T-helper 1 cell treated with Interleukin-12 subunit alpha and Interleukin-12 subunit beta and Interleukin-4 antibody, amounts not matched to agents 30 μg/mL and 1 μg/mL, for 36 hours (primary cell): ENCODE data around the gene NDUFA6.
"Not testable (repeated sequence)": the region's sequence is repeated elsewhere in the genome, so short reads cannot be mapped to it uniquely, and the experiment has no call there.

Source experiments
- H3K27ac Mint-ChIP-seq: one replicate; pipeline ENCODE4 v1.8.0; 2021; ENCODE audit warnings: mild to moderate bottlenecking, mixed read lengths
- H3K27me3 Mint-ChIP-seq: one replicate; pipeline ENCODE4 v1.8.0; 2021; ENCODE audit warnings: low read depth, mixed read lengths
- H3K36me3 Mint-ChIP-seq: one replicate; pipeline ENCODE4 v1.8.0; 2021; ENCODE audit warnings: low read depth, mixed read lengths
- H3K4me1 Mint-ChIP-seq: one replicate; pipeline ENCODE4 v1.8.0; 2021; ENCODE audit warnings: low read depth, mixed read lengths
- H3K4me3 Mint-ChIP-seq: one replicate; pipeline ENCODE4 v1.8.0; 2021; ENCODE audit warnings: mild to moderate bottlenecking, moderate library complexity, mixed read lengths
- H3K9me3 Mint-ChIP-seq: one replicate; pipeline ENCODE4 v1.8.0; 2021; ENCODE audit warnings: mixed read lengths

The NDUFA6 gene

GRCh38 chr22:42090596-42091454 is at the start of gene NDUFA6:
NDUFA6 (minus strand) TSS chr22:42090772; CDS start chr22:42090744, 28 bp downstream.
- H3K4me3 Mint-ChIP-seq: peak within 1 kb of the TSS; percentile 96
- H3K27ac Mint-ChIP-seq: peak within 1 kb of the TSS; percentile 99
- H3K27me3 Mint-ChIP-seq: no peaks in the 10 kb centered on the region
- H3K36me3 Mint-ChIP-seq: peaks cover 30% of the 10 kb centered on the region
- H3K9me3 Mint-ChIP-seq: no peaks in the 10 kb centered on the region
- H3K4me1 Mint-ChIP-seq: peaks cover 28% of the 10 kb centered on the region

DNA sequence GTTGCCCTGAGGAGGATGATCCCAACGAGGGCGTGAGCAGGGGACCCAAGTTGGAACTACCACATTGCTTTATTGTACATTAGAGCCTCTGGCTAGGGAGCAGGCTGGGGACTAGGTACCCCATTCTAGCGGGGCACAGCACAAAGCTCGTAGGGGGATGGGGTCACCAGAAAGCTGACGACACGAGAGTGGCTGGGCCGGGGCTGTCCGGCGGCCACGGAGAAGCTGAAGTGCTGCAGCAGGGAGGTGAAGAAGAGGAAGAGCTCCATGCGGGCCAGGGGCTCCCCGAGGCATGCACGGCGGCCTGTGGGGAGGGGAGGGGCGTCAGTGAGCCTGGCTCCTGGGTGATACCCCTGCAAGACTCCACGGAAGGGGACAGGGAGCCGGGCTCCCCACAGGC is 49.6 kb upstream of the NDUFA6 start:
- not testable (repeated sequence) for H3K9me3 Mint-ChIP-seq, H3K4me1 Mint-ChIP-seq, H3K27ac Mint-ChIP-seq, H3K27me3 Mint-ChIP-seq, H3K4me3 Mint-ChIP-seq
- H3K36me3 Mint-ChIP-seq: peaks cover 14% of the 10 kb centered on the region

GRCh38 chr22:42139508-42139907 is 48.9 kb upstream of the NDUFA6 start:
- H3K27ac Mint-ChIP-seq, H3K27me3 Mint-ChIP-seq, H3K4me3 Mint-ChIP-seq, H3K9me3 Mint-ChIP-seq, H3K4me1 Mint-ChIP-seq: not testable (repeated sequence)
- peaks cover 12% of the 10 kb centered on the region for H3K36me3 Mint-ChIP-seq

DNA sequence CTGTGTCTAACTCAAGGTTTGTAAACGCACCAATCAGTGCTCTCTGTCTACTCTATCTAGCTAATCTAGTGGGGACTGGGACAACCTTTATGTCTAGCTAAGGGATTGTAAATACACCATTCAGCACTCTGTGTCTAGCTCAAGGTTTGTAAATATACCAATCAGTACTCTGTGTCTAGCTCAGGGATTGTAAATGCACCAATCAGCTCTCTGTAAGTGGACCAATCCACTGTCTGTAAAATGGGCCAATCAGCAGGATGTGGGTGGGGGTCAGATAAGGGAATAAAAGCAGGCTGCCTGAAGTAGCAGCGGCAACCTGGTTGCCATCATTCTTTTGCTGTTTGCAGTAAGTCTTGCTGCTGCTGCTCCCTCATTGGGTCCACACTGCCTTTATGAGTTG is 48.4 kb upstream of the NDUFA6 start:
- H3K4me3 Mint-ChIP-seq: no peak overlapping the region
- no peaks in the 10 kb centered on the region for H3K4me1 Mint-ChIP-seq
- H3K27ac Mint-ChIP-seq: no peak overlapping the region
- no peaks in the 10 kb centered on the region for H3K9me3 Mint-ChIP-seq
- no peaks in the 10 kb centered on the region for H3K27me3 Mint-ChIP-seq
- H3K36me3 Mint-ChIP-seq: peaks cover 12% of the 10 kb centered on the region

DNA sequence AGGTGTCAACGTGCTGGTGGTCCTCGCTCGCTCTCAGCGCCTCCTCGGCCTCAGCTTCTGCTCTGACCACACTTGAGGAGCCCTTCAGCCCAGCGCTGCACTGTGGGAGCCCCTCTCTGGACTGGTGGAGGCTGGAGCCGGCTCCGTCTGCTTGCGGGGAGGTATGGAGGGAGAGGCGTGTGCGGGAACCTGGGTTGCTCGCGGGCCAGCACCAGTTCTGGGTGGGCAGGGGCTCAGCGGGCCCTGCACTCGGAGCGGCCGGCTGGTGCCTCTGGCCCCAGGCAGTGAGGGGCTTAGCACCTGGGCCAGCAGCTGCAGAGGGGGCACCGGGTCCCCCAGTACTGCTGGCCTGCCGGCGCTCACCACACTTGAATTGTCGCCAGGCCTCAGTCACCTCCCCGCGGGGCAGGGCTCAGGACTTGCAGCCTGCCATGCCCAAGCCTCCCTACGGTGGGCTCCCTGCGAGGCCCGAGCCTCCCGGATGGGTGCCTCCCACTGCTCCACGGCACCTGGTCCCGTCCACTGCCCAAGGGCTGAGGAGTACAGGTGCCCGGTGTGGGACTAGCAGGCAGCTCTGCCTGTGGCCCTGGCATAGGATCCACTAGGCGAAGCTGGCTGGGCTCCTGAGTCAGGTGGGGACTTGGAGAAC is 47.7 kb upstream of the NDUFA6 start:
- no peak overlapping the region for H3K27ac Mint-ChIP-seq
- no peaks in the 10 kb centered on the region for H3K9me3 Mint-ChIP-seq
- H3K27me3 Mint-ChIP-seq: no peaks in the 10 kb centered on the region
- no peak overlapping the region for H3K4me3 Mint-ChIP-seq
- peaks cover 12% of the 10 kb centered on the region for H3K36me3 Mint-ChIP-seq
- H3K4me1 Mint-ChIP-seq: no peaks in the 10 kb centered on the region

DNA sequence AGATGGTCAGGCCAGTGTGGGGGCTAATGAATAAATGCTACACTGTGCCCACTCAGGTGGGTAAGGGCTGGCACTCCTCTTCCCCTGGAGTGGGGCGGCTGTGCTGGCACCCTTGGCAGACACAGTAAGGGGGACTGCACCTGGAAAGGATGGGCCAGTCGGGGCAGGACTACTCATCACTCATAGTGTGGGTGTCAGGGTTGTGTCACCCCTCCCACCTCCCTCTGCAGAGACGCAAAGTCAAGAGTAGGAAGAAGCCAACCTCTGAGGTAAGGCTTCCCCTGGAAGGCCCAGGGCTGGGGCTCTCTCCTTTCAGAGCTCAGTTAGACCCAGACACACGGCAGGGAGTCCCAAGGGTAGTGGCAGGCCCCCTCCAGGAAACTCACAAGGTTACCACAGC is 45.1 kb upstream of the NDUFA6 start:
- not testable (repeated sequence) for H3K4me3 Mint-ChIP-seq, H3K27ac Mint-ChIP-seq

DNA sequence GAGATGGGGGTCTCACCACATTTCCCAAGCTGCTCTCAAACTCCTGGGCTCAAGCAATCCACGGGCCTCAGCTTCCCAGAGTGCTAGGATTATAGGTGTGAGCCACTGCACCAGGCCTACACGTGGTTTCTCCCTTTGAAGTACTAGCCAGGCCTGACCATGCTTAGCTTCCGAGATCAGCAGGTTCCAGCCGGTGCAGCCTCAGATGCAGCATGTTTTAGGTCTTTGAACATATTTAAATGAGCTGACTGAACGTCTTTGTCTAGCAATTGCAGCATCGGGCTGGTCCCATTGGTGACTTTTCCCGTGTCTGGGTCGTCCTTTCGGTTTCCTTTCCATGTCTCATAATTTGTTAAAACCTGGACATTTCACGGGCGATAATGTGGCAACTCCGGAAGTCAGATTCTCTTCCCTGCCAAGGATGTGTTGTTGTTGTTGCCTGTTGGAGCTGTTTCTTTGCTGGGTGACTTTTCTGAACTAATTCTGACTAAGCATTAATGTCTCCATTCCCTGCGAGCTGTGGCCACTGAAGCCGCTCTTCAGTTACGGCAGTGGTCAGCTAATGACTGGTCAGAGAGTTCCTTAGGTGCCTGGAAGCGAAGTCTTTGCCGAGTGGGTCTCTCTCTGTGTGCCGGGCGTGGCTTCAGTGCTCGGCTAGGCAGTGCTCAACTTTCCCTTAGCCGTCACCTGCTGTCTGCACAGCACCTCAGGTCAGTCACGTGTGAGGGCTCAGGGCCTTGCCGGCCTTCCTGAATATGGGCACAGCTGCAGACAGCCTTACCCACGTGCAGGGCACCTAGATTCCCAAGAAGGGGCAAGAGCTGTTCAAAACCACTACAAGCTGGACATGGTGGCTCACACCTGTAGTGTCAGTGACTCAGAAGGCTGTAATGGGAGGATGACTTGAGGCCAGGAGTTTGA is 43.8 kb upstream of the NDUFA6 start:
- no peaks in the 10 kb centered on the region for H3K27me3 Mint-ChIP-seq
- no peak overlapping the region for H3K27ac Mint-ChIP-seq
- no peaks in the 10 kb centered on the region for H3K9me3 Mint-ChIP-seq
- H3K4me3 Mint-ChIP-seq: no peak overlapping the region
- no peaks in the 10 kb centered on the region for H3K4me1 Mint-ChIP-seq
- peaks cover 6% of the 10 kb centered on the region for H3K36me3 Mint-ChIP-seq

More for the DNA sequence above, 45.1 kb upstream of the NDUFA6 start:
- H3K4me1 Mint-ChIP-seq, H3K36me3 Mint-ChIP-seq, H3K9me3 Mint-ChIP-seq, H3K27me3 Mint-ChIP-seq: not testable (repeated sequence)

DNA sequence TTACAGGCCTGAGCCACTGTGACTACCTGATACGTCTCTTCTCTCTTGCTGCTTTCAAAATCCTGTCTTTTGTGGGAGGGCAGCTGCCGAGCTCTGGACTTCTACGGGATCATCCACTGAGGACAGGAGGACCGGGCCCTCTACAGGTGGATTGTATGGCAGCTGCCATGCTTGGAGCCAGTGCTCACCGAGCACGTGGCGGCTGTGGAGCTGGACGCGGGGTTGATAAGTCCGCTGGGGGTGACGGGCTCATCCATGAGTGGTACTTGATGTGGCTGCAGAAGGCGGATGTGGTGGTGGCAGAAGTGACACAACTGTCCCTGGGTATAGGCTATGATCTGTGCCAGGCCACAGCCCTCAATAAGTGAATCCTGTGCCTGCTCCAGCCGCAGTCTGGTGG is 41.9 kb upstream of the NDUFA6 start:
- no peaks in the 10 kb centered on the region for H3K36me3 Mint-ChIP-seq
- H3K4me3 Mint-ChIP-seq: no peak overlapping the region
- H3K4me1 Mint-ChIP-seq: no peaks in the 10 kb centered on the region
- no peaks in the 10 kb centered on the region for H3K27me3 Mint-ChIP-seq
- H3K9me3 Mint-ChIP-seq: no peaks in the 10 kb centered on the region
- no peak overlapping the region for H3K27ac Mint-ChIP-seq

DNA sequence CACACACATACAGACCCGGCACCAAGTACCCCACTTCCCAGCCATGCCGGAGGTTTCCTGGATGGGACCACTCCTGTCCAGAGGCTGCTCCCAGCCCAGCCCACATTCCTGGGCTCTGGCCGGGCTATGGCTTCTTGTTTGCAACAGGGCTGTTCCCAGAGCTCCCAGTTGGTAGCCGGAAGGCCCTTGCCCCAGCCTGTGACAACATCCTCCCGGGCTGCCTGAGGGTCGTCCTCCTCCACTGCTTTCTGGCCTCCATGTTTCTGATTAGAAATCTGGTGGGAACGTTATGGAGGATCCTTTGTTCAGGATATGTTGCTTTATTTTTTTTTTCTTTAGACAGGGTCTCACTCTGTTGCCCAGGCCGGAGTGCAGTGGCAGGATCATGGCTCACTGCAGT is 41.0 kb upstream of the NDUFA6 start:
- Mint-ChIP-seq H3K36me3 (no peaks in the 10 kb centered on the region), H3K4me3 (no peak overlapping the region)

DNA sequence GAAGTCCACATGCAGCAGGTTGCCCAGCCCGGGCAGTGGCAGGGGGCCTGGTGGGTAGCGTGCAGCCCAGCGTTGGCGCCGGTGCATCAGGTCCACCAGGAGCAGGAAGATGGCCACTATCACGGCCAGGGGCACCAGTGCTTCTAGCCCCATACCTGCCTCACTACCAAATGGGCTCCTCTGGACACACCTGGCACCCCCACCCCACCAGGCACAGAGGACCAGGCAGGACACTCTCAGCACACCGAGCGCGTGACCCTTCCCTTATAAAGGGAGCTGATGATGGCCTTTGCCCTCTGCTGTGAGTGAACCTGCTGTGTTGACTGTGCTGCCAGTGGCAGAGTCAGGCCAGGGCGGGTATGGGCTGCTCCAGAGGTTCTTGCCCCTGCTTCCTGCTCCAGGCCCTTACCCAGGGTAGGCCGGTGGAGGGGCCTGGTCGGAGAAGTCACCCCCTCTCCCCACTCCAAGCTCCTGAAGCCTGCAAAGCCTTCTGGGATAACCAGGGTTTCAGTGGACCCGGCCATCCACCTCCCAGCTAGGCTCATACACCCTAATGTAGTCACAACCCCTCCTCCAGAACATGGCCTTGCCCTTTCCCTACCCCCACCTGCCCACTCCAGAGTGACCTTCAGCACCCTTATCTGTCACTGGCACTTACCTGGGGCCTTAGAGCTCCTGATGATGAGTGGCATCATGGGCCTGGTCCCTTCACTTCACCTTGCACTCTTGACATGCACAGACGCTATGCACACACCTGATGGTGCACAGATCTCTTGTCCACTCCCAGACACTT is 40.3 kb upstream of the NDUFA6 start, which contains the start of gene CYP2D6:
TSS of gene CYP2D6 (minus strand) at position 172 of the 793 bp plus-strand sequence. CDS start at position 153, 19 bp downstream.
- H3K27me3 Mint-ChIP-seq, H3K4me3 Mint-ChIP-seq, H3K27ac Mint-ChIP-seq, H3K9me3 Mint-ChIP-seq, H3K36me3 Mint-ChIP-seq, H3K4me1 Mint-ChIP-seq: not testable (repeated sequence)

More for the DNA sequence above, 41.0 kb upstream of the NDUFA6 start:
- Mint-ChIP-seq H3K27ac (no peak overlapping the region), H3K4me1 (no peaks in the 10 kb centered on the region), H3K27me3 (no peaks in the 10 kb centered on the region), H3K9me3 (no peaks in the 10 kb centered on the region)

DNA sequence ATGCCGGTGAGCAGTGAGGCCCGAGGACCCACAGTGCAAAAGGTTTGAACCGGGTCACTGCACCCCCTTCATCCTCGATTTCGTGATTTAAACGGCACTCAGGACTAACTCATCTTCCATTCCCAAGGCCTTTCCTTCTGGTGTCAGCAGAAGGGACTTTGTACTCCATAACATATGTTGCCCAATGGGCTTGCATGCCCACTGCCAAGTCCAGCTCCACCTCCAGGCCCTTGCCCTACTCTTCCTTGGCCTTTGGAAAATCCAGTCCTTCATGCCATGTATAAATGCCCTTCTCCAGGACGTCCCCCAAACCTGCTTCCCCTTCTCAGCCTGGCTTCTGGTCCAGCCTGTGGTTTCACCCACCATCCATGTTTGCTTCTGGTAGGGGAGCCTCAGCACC is 39.6 kb upstream of the NDUFA6 start:
- H3K4me1 Mint-ChIP-seq, H3K27ac Mint-ChIP-seq, H3K36me3 Mint-ChIP-seq, H3K9me3 Mint-ChIP-seq, H3K4me3 Mint-ChIP-seq, H3K27me3 Mint-ChIP-seq: not testable (repeated sequence)

DNA sequence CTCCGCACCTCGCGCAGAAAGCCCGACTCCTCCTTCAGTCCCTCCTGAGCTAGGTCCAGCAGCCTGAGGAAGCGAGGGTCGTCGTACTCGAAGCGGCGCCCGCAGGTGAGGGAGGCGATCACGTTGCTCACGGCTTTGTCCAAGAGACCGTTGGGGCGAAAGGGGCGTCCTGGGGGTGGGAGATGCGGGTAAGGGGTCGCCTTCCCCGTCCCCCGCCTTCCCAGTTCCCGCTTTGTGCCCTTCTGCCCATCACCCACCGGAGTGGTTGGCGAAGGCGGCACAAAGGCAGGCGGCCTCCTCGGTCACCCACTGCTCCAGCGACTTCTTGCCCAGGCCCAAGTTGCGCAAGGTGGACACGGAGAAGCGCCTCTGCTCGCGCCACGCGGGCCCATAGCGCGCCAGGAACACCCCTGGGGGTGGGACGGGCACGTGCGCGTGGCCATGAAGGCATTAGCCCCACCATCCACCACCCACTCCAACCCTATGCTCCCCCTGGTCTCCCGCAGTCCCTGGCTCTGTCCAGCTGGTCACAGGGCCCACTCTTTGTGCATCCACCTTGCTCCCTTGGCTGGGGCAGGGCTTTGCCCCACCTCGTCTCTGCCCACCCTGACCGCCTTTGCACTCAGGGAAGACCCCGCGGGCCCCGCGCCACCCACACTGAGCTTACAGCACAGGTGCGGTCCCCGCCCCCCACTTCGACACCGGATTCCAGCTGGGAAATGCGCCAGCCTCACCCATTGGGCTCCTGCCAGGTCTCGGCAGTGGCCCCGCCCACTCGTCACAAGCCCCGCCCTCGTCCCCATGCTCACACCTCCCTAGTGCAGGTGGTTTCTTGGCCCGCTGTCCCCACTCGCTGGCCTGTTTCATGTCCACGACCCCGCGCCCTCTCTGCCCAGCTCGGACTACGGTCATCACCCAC is 38.5 kb upstream of the NDUFA6 start:
- H3K27me3 Mint-ChIP-seq, H3K27ac Mint-ChIP-seq, H3K4me1 Mint-ChIP-seq, H3K4me3 Mint-ChIP-seq, H3K9me3 Mint-ChIP-seq, H3K36me3 Mint-ChIP-seq: not testable (repeated sequence)

- not testable (repeated sequence) for H3K9me3 Mint-ChIP-seq, H3K4me1 Mint-ChIP-seq, H3K27ac Mint-ChIP-seq, H3K4me3 Mint-ChIP-seq, H3K36me3 Mint-ChIP-seq, H3K27me3 Mint-ChIP-seq
Measured at GRCh38 chr22:42128007-42128406, 37.4 kb upstream of the NDUFA6 start.
